Breast epithelium (tissue), 3 donors: ENCODE measurements around the gene KIAA0513.

Experiments
- POLR2A ChIP-seq: fragments of 450-650 bp; IDR thresholded peaks from one replicate; pipeline ENCODE4 v1.6.1; 2016; ENCODE audit warnings: antibody characterized with exemption, mild to moderate bottlenecking, moderate library complexity
- POLR2AphosphoS5 ChIP-seq, 3 donors: sonication (generic); formaldehyde crosslinking; IDR thresholded peaks; one replicate each; pipeline ENCODE4 v1.6.1; 2017; ENCODE audit warnings: antibody characterized with exemption in 3 of 3
- TF ChIP-seq, protein P1 (sequence below), 3 donors: fragments of 450-650 bp; IDR thresholded peaks; one replicate each; pipeline ENCODE4 v1.5.1; 2016 to 2017; ENCODE audit warnings: antibody characterized with exemption in 3 of 3, mild to moderate bottlenecking in 3 of 3, moderate library complexity in 3 of 3

DNA sequence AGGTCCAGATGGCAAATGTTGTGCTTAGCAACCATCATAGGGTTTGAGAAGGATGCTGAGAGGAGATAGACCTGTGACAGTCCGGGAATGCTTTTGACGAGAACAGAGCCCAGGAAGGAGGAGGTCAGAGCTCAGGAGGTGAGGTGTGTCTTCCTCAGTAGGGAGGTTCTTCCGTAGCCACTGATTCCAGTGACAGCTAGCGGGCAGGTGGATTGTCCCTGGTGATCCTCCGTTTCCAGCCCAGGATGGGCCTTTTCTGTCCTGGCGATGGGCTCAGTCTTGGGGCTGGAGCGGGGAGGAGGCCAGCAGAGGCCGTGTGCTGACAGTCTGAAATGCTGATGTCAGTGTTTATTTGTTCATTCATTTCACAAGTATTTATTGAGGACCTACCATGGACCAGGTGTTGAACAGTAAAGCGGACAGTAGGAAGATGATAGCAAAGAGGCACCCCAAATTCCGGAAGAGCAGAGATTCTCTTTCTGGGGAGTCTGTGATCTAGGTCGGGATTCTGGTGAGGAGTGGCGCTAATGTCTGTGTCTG, 38.8 kb downstream of the KIAA0513 start:
- TF ChIP-seq POLR2A, result no peak
- TF ChIP-seq, protein P1, sequence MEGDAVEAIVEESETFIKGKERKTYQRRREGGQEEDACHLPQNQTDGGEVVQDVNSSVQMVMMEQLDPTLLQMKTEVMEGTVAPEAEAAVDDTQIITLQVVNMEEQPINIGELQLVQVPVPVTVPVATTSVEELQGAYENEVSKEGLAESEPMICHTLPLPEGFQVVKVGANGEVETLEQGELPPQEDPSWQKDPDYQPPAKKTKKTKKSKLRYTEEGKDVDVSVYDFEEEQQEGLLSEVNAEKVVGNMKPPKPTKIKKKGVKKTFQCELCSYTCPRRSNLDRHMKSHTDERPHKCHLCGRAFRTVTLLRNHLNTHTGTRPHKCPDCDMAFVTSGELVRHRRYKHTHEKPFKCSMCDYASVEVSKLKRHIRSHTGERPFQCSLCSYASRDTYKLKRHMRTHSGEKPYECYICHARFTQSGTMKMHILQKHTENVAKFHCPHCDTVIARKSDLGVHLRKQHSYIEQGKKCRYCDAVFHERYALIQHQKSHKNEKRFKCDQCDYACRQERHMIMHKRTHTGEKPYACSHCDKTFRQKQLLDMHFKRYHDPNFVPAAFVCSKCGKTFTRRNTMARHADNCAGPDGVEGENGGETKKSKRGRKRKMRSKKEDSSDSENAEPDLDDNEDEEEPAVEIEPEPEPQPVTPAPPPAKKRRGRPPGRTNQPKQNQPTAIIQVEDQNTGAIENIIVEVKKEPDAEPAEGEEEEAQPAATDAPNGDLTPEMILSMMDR (IDR thresholded peaks at IDR 0.05), result no peak
- no peak for TF ChIP-seq POLR2AphosphoS5 (IDR thresholded peaks at IDR 0.05)
